ENCODE data around the gene FBXO5.
"Not testable (repeated sequence)": the region's sequence is repeated elsewhere in the genome, so short reads cannot be mapped to it uniquely, and the experiment has no call there.

GRCh38 chr6:152999538-152999937 is 16.7 kb upstream of the FBXO5 start:
- not testable (repeated sequence) for TF ChIP-seq CTCF (IDR thresholded peaks at IDR 0.05; ENCODE audit: low read depth, low read length); POLR2A (IDR thresholded peaks at IDR 0.05; ENCODE audit: extremely low read depth, insufficient read length)
- TF ChIP-seq, protein P1, sequence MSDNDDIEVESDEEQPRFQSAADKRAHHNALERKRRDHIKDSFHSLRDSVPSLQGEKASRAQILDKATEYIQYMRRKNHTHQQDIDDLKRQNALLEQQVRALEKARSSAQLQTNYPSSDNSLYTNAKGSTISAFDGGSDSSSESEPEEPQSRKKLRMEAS (IDR thresholded peaks at IDR 0.05; ENCODE audit: low read depth, low read length) = not testable (repeated sequence)
